ENCODE measurements around the gene EVA1B. TPM values are rescaled to one million over a fixed set of nuclear protein-coding genes. Genes with fewer than 3 reads are reported as not detected.
A peak's percentile ranks its signal among the peaks of the same experiment; 100 is the strongest.

Gene EVA1B
- total RNA-seq, 2 donors from 2014 or later = 38.0 to 39.5 TPM

- intact Hi-C loops (cut with DNase I) = no loop called here
Observed at GRCh38 chr1:36350659-36351226, 27.3 kb upstream of the EVA1B start.

GRCh38 chr1:36349839-36350238, 26.4 kb upstream of the EVA1B start:
- no peak for DNase-seq (ENCODE audit: low spot score)
- intact Hi-C loops (cut with DNase I) = no loop called here

More at GRCh38 chr1:36350659-36351226, 27.3 kb upstream of the EVA1B start:
- DNase-seq (ENCODE audit: low spot score) = peak; percentile 87

GRCh38 chr1:36349241-36349671, 25.8 kb upstream of the EVA1B start:
- no peak for DNase-seq (ENCODE audit: low spot score)
- intact Hi-C loops (cut with DNase I) = no loop called here

- DNase-seq (ENCODE audit: low spot score) = no peak
- intact Hi-C loops (cut with DNase I) = no loop called here
Observed at GRCh38 chr1:36346741-36347370, 23.4 kb upstream of the EVA1B start.

GRCh38 chr1:36345353-36345752, 21.9 kb upstream of the EVA1B start:
- no peak for DNase-seq (ENCODE audit: low spot score)
- intact Hi-C loops (cut with DNase I) = no loop called here

- DNase-seq (ENCODE audit: low spot score) = no peak
- intact Hi-C loops (cut with DNase I) = loop anchor here in 1 of 2 donors (5.0 kb wide), 2 partner anchors 68 to 928 kb away; no protein-coding TSS in a partner anchor
Observed at GRCh38 chr1:36344395-36344680, 20.9 kb upstream of the EVA1B start.

- no peak for DNase-seq (ENCODE audit: low spot score)
- intact Hi-C loops (cut with DNase I) = loop anchor here (2.0 to 5.0 kb wide), 3 partner anchors 68 to 928 kb away; no protein-coding TSS in a partner anchor
Observed at GRCh38 chr1:36343651-36344394, 20.4 kb upstream of the EVA1B start.

GRCh38 chr1:36342426-36343185, 19.2 kb upstream of the EVA1B start:
- no peak for DNase-seq (ENCODE audit: low spot score)
- intact Hi-C loops (cut with DNase I) = loop anchor here (2.0 to 5.0 kb wide), 3 partner anchors 70 to 930 kb away; no protein-coding TSS in a partner anchor

GRCh38 chr1:36341626-36342320, 18.3 kb upstream of the EVA1B start:
- intact Hi-C loops (cut with DNase I) = loop anchor here (2.0 to 5.0 kb wide), 3 partner anchors 71 to 931 kb away; no protein-coding TSS in a partner anchor
- no peak for DNase-seq (ENCODE audit: low spot score)

- intact Hi-C loops (cut with DNase I) = loop anchor here in 1 of 2 donors (5.0 kb wide), 2 partner anchors 73 to 933 kb away; no protein-coding TSS in a partner anchor
- DNase-seq (ENCODE audit: low spot score) = no peak
Observed at GRCh38 chr1:36339615-36340014, 16.2 kb upstream of the EVA1B start.

GRCh38 chr1:36339215-36339614, 15.8 kb upstream of the EVA1B start:
- intact Hi-C loops (cut with DNase I) = no loop called here
- DNase-seq (ENCODE audit: low spot score) = no peak

- intact Hi-C loops (cut with DNase I) = no loop called here
- no peak for DNase-seq (ENCODE audit: low spot score)
Observed at GRCh38 chr1:36337830-36338229, 14.4 kb upstream of the EVA1B start.

GRCh38 chr1:36330940-36331339, 7.5 kb upstream of the EVA1B start:
- no peak for DNase-seq (ENCODE audit: low spot score)
- intact Hi-C loops (cut with DNase I) = no loop called here

GRCh38 chr1:36329817-36330216, 6.4 kb upstream of the EVA1B start:
- intact Hi-C loops (cut with DNase I) = no loop called here

GRCh38 chr1:36328713-36329112, 5.3 kb upstream of the EVA1B start:
- intact Hi-C loops (cut with DNase I) = no loop called here
- no peak for DNase-seq (ENCODE audit: low spot score)

More at GRCh38 chr1:36329817-36330216, 6.4 kb upstream of the EVA1B start:
- no peak for DNase-seq (ENCODE audit: low spot score)

- intact Hi-C loops (cut with DNase I) = no loop called here
- no peak for DNase-seq (ENCODE audit: low spot score)
Observed at GRCh38 chr1:36328088-36328480, 4.6 kb upstream of the EVA1B start.

GRCh38 chr1:36327421-36328087, 4.1 kb upstream of the EVA1B start:
- intact Hi-C loops (cut with DNase I) = no loop called here
- no peak for DNase-seq (ENCODE audit: low spot score)

GRCh38 chr1:36326499-36326898, 3.1 kb upstream of the EVA1B start:
- intact Hi-C loops (cut with DNase I) = no loop called here
- DNase-seq (ENCODE audit: low spot score) = no peak

- intact Hi-C loops (cut with DNase I) = no loop called here
Observed at GRCh38 chr1:36324353-36324703, 883 bp upstream of the EVA1B start.

More at GRCh38 chr1:36324353-36324703, 883 bp upstream of the EVA1B start:
- DNase-seq (ENCODE audit: low spot score) = no peak
